T47D (cell line): ENCODE measurements around the gene MAPK8IP1.

Experiments
- DNase-seq, 2 experiments: peaks; one replicate each; pipeline versions ENCODE4 v3.0.0 to v3.0.0-alpha.2; 2011 to 2012; ENCODE audit warnings: low read depth in 1 of 2, low spot score in 1 of 2
- JUND ChIP-seq: IDR thresholded peaks from 2 replicates; pipeline ENCODE4 v1.6.1; 2012; ENCODE audit warnings: low read depth
- in situ Hi-C: cut with HindIII; loops from 2 replicates; pipeline ENCODE4 v1.10.0; 2016; ENCODE audit warnings: low sequenced_read_pairs, low pct_unique_long_range_greater_than_20kb

The MAPK8IP1 gene

GRCh38 chr11:45945397-45945999, 60.0 kb downstream of the MAPK8IP1 start:
- no peak for TF ChIP-seq JUND
- in situ Hi-C loops: no loop called here
- DNase-seq: no peak

- DNase-seq: no peak
- in situ Hi-C loops: no loop called here
- TF ChIP-seq JUND: no peak
Observed at GRCh38 chr11:45947885-45948284, 62.4 kb downstream of the MAPK8IP1 start.

- no peak for DNase-seq
- TF ChIP-seq JUND: no peak
- in situ Hi-C loops: no loop called here
Observed at GRCh38 chr11:45948356-45948755, 62.9 kb downstream of the MAPK8IP1 start.

- no peak for TF ChIP-seq JUND
- in situ Hi-C loops: no loop called here
- no peak for DNase-seq
Observed at GRCh38 chr11:45949992-45950407, 64.5 kb downstream of the MAPK8IP1 start.
